ENCODE measurements around the gene TEKT4.

GRCh38 chr2:94879982-94880377 lies 8.8 kb downstream of the TEKT4 start:
- TF ChIP-seq CTCF (IDR thresholded peaks at IDR 0.05 in 8 of 11, conservative IDR thresholded peaks at IDR 0.05 in 3 of 11), result no peak
- no peak for TF ChIP-seq POLR2A (IDR thresholded peaks at IDR 0.05)
- TF ChIP-seq POLR2AphosphoS5 (IDR thresholded peaks at IDR 0.05), result no peak
